HG03457 (cell line): ENCODE results near the gene AAR2.

ENCODE experiments used
- ATAC-seq: cut with Tn5 transposase; IDR thresholded peaks from one replicate; pipeline ENCODE4 v1.9.1; 2021; ENCODE audit warnings: moderate number of reproducible peaks; ENCODE audit not compliant: unreplicated experiment

Gene AAR2

DNA sequence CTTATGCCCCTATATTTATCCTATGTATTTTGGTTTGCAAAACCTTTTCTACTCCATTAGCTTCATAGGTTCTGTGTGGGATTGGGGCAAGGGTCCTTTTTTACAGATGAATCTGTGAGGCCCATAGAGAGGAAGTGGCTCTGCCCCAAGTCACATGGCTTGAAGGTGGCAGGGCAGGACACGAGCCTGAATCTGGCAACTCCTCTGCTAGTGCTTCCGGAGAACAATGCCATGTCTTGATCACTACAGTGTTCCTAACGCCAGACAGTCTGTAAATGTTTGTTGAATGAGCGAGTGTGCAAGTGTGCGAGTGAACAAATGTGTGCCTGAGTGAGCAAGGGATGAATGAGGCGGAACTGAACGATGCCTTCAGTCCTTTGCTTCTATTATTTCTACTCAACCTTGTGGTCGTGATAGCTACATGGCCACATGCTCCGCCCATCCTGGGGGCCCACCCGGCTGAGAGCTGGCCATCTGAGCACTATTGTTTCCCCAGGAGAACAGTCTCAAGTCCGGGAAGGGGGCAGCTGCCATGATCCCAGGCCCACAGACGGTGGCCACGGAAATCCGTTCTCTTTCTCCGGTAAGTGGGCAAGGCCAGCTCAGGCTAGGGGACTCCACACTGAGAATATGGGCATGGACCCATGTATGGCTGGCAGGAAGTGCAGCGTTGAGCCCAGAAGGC, 17.8 kb upstream of the AAR2 start:
- ATAC-seq = no peak

DNA sequence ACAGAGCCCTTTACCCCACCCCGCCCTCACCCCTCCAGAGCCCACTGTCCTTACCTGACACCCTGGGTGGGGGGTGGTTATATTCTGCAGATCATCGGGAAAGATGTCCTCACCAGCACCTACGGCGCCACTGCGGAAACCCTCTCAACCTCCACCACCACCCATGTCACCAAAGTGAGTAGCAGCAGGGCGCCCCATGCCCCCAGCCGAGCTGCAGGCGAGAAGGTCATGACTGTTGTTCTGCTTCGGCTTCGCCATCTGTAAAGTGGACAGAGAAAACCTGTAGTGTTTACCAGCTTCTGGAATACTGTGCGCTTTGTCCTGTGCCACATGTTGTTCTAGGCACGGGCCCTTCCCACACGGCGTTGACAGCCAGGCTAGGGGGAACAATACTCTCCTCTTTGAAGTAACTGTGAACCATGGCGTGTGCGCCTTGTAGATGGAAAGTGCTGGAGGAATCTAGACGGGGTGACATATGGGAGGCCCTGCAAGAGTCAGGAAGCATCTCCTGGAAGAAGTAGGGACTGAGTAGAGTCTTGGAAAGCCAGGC, 16.5 kb upstream of the AAR2 start:
- no peak for ATAC-seq

DNA sequence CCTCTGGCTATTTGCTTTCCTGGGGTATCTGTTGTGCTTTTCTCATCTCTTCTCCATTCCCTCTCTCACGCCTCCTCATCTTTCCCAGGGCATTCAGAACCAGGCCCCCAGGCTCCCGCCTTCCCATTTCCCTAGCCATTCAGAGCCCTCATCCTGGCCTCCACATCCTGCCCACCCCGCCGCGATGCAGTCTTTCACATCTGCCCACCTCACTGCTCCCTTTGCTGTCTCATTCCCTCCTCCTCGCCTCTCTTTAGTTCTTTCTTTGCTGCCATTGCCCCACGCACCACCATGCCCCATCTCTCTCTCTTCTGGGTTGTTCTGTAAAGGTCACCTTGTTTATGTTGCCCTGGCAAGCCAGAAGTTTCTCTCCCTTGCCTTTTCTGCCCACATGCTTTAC, 10.6 kb upstream of the AAR2 start:
- no peak for ATAC-seq

DNA sequence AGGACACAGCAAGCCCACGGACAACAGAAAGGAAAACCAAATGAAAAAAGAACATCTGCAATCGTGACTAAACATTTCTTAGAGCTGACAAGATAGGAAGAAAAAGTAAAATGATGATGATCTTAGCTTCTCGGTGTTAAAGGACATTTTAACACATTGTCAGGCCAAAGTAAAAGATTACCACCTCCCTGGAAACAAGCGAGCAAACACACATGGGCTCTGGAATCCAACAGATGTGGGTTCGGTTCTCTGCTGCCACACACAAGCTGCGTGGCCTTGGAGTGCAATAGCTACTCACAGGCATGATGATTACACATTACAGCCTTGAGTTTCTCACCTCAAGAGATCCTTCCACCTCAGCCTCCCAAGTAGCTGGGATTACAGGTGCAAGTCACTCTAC, 7.5 kb upstream of the AAR2 start:
- no peak for ATAC-seq

DNA sequence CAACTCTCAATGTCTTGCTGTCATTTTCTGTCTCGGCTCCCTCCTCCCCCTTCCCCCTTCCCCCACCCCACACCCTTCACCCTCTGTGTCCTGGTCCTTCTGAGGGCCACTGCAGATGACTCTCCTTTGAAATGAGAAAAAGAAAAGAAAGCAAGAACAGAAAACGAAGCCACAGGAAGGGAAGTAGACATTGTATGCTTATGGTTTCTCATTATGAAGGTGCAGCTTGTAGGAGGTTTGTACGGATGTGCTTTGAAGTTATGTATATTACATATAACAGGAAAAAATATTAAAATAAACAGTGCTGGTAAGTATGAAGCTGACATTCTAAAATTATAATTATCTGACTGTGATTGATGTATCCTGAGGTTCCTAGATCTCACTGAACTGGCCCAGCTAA, 6.3 kb upstream of the AAR2 start:
- no peak for ATAC-seq

DNA sequence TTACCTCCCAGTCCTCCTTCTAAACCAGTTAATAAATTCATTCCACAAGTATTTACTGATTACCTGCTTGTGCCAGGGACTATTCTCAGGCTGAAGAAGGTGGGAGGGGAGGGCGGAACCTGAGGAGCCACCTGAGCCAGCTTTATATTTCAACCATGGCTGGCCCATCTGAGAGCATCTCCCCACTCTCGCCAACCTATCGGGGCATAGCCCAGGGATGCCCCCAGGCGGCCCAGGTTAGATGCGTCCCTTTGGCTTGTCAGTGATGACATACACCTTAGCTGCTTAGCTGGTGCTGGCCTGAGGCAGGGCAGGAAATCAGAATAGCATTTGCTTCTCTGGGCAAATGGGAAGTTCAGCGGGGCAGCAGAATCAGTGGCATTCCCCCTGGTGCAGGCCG, 4.9 kb upstream of the AAR2 start:
- ATAC-seq = no peak

DNA sequence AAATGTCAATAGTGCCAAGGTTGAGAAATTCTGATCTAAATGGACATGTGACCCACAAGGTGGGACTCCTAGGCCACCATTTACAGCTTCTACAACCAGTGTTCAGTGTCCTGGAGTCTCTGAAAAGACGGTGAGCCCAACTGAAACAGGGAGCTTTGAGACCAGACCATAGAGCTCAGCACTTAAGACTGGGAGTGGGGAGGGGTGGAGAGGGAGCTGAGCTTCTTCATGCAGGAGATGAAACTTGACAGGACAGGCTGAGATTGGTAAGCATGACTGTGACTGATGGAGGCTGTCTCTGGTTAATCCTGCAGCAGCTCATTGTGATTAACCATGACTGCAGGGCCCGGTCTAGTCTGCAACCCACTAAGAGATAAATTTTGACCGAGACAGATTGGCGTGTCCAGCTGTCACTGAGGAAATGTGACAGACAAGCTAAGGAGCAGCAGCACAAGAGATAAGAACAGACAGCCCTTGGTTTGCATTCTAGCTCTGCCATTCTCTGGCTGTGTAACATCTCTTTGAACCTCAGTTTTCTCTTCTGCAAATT, 1.4 kb upstream of the AAR2 start:
- no peak for ATAC-seq

DNA sequence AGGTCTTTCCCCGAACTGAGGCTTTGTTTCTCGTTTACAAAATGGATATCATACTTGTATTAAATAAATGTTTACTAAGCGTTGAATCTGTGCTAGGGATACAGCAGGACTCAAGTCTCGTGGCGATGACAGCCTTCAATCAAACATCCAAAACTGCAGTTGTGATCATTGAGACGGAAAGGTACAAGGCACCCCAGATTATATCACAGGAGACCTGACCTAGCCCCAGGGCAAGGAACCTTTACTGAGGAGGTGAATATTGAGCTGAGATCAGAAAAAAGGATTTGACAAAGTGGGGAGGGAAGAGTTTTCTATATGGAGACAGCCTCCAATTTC, 476 bp downstream of the AAR2 start:
- ATAC-seq = no peak

DNA sequence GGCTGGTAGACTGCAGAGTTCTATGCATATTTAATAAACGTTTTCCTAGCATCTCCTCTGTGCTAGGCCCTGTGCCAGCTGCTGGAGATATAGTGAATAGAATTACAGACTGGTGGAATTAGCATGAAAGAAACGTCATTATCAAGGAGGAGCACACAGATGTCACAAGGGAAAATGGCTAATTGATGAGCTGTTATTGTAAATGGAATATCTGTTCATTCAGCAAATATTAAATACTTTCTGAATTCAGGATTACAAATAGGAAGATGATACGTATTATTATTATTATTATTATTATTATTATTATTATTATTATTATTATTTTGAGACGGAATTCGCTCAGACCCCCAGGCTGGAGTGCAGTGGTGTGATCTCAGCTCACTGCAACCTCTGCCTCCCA, 1.2 kb downstream of the AAR2 start:
- ATAC-seq = no peak

DNA sequence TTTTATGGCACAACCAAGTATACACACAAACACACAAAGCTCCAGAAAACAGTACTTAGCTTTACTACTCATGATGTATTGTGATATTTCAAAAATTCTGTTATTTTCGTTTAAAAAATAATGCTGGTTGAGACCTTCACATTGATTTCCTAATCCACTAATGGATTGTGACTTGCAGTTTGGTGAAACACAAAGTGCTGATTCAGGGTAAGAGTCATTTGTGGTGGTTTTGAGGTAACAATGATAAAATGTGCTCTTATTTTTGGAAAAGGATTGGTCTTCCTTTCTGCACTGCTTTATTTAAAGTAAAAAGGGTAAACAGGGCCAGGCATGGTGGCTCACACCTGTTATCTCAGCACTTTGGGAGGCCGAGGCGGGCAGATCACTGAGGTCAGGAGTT, 1.9 kb downstream of the AAR2 start:
- no peak for ATAC-seq

DNA sequence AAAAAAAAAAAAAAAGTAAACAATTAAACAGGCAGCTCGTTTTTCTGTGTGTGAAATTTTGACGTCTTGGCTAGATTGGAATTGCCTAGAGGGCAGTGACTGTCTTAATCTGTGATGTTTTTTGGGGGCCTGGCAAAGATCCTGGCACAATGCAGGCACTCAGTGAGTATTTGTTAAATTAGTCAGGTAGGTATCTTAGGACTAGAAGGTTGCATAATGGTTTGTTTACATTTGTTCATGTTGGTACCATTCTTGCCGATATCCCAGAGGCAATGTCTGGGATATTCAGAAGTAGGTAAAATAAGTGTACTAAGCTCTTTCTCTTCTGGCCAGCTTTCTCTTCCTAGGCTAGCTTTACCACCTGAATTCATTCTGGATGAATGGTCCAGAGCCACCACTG, 2.5 kb downstream of the AAR2 start:
- ATAC-seq = no peak

DNA sequence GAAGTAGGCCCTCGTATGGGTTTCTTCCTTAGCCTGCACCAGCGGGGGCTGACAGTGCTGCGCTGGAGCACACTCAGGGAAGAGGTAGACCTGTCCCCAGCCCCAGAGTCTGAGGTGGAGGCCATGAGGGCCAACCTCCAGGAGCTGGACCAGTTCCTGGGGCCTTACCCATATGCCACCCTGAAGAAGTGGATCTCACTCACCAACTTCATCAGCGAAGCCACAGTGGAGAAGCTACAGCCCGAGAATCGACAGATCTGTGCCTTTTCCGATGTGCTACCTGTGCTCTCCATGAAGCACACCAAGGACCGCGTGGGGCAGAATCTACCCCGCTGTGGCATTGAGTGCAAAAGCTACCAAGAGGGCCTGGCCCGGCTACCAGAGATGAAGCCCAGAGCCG, 3.8 kb downstream of the AAR2 start:
- ATAC-seq = no peak

DNA sequence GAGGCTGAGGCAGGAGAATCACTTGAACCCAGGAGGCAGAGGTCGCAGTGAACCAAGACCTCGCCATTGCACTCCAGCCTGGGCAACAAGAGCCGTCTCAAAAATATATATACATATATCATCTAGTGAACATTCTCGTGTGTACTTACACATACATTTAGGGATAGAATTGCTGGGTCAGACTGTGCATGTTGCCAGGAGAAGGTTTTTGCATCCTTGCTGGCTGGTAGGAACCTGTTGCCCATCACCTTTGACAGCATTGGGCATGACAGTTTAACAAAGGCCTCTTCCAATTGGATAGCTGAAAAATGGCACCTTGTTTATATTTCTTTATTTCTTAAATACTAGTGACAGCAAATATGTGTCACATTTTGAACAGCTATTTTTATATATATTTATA, 5.4 kb downstream of the AAR2 start:
- ATAC-seq = no peak

DNA sequence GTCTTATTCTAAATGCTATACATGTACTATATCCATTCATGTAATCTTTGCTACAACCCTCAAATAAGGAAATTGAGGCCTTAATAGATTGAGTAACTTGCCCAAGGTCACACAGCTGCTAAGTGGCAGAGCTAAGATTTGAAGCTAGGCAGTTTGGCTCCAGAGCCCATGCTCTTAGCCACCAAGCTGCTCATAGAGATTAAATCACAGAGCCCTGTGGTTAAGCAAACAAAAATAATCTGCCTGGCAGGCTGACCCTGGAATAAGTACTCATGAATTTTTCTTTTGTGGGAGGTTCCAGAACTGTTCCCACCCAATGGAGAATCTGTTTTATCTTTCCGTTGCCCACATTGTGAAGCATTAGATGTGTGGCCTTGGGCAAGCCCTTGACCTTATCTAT, 7.4 kb downstream of the AAR2 start:
- ATAC-seq = no peak

DNA sequence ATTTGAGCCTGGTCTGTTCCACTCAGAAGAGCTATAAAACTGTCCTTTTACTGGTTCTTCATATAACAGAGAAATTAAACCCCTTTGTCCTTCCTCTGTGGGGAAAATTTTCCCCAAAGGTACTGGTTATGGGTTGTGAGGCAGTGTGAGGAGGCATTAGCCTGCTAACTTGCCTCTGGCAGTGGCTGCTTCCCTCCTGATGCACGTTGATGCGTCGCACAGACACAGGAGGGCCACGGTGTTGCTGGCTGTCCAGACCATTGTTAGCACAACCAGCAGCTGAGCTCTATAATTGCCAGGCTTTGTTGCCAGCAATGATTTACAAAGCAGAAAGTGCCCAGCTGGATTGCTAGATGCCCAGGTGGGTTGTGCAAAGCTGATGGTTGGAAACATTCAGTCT, 10.1 kb downstream of the AAR2 start:
- ATAC-seq = no peak

DNA sequence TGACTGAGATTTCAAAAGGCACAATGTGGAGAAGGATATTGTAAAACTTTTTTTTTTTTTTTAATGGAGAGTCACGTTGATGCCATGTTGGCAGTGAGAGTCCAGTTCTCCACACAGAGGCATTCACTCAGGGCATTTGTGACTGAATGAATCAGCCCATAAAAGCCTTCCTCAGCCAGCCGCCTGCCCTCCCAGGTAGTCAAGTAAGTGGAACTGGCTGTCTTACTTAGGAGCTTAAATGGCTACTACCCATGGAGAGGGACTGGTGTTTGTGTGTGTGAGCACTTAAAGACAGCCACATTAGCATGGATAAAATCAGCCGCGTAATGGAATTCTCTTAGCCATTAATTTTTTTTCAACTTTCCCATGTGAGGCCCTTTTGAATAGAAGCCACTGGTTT, 12.6 kb downstream of the AAR2 start:
- ATAC-seq = no peak

DNA sequence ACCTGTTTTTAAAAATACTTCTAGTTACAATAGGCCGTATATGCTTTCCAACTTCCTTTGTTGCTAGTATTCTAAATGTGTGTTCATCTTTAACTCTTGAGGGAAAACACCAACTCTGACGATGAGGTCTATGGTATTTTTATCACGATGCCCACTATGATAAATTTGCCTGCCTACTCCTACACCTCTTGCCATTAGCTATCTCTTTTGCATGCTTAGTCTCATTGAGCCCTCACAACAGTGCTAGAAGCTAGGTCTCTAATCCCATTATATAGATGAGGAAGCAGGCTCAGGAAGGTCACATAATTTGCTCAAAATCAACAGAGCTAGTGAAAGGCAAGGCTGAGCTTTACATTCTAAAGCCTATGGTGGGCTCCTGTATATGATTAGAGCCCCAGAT, 13.2 kb downstream of the AAR2 start:
- no peak for ATAC-seq

DNA sequence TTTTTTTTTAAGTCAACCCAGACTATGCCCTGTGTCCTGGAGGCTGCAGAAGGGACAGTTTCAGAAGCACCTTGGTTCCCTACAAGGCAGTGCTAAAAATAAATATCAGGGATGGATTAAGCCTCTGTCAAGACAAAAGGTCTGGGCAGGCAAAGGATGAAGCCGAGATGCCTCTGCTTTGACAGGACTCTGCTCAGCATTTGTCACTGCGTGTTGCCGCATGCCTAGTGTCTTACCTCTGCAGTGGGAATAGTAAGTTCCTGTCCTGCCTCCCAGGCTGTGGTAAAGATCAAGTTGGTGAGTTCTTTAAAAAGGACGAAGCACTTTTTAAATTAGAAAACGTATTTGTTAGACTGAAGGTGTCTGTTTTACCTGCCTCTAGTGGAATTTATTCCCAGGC, 15.1 kb downstream of the AAR2 start:
- ATAC-seq = no peak

DNA sequence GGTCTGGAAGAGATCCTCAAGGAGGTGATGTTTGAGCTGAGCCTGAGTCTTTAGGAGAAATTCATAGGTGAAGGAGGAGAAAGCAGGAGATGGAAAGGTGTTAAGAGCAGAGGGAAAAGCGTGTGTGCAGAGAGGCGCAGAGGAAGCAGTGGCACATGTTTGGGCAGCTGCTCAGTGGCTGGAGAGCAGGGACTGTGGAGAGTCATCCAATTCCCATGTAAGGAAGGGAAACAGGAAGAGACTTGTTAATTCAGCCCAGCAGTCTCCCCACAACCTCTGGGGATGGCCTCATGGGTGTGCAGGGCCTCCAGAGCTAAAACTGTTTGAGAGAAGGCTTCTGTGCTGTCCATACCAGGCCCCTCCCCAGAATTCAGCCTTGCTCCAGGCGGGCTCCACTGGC, 16.2 kb downstream of the AAR2 start:
- ATAC-seq = no peak

DNA sequence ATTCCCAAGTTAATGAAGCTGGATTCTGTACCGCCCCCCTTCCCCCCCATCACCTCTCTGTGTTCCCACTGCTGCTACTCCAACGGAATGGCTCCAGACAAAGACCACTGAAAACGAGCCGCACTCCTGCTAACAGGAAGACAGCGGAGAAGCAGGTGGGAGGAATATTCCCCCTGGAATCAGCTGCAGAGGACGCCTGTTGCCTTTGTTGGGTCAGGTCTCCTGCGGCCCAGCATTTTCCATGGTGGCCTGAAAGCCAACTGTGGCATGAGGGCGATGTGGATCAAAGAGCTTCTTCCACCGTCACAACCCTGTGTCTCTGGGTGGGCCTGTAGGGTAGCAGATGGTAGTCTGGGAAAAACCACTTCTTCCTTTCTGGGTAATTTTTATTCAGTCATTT, 16.8 kb downstream of the AAR2 start:
- no peak for ATAC-seq

DNA sequence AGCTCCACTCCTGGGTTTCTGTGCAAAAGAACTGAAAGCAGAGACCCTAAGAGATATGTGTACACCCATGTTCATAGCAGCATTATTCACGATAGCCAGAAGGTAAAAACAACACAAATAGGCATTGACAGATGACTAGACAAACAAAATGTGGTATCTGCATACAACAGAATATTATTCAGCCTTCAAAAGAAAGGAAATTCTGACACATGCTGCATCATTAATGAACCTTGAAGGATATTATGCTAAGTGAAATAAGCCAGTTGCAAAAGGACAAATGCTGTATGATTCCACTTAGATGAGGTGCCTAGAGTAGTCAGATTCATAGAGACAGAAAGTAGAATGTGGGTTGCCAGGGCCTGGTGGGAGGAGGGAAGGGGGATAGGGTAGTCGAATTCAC, 17.8 kb downstream of the AAR2 start:
- no peak for ATAC-seq

DNA sequence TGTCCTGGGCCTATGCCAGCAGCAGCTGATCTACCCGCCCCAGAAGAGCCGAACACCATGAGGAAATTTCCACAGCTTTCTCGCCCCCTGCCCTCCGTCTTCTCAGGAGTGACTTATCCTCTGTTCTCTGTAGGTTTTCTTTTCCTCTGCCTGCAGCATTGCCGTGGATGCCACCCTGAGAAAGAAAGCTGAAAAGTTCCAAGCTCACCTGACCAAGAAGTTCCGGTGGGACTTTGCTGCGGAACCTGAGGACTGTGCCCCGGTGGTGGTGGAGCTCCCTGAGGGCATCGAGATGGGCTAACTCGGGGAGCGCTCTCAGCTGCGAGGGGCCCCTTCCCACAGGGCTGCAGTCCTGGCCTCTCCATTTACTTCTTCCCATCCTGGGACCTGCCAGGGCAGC, 19.2 kb downstream of the AAR2 start:
- ATAC-seq = no peak
